Mesenchymal stem cell (in vitro differentiated cells and primary cell): ENCODE results near the gene ZNF586.

ENCODE experiments used
- DNase-seq: peaks from one replicate; pipeline ENCODE4 v3.0.0-alpha.2; 2013
- H2AFZ ChIP-seq: one replicate; pipeline ENCODE4 v1.6.1; 2013; ENCODE audit warnings: low read depth, mild to moderate bottlenecking, control low read depth, inconsistent platforms, low read length, moderate library complexity
- H2AK5ac ChIP-seq: 2 replicates; pipeline ENCODE4 v1.6.1; 2013; ENCODE audit warnings: low read length, moderate library complexity, mild to moderate bottlenecking, inconsistent platforms; ENCODE audit not compliant: severe bottlenecking
- H2BK120ac ChIP-seq: one replicate; pipeline ENCODE4 v1.6.1; 2013; ENCODE audit warnings: low read depth, mild to moderate bottlenecking, inconsistent platforms, low read length, moderate library complexity
- H2BK12ac ChIP-seq, 2 experiments: one replicate each; pipeline ENCODE4 v1.6.1; 2013; ENCODE audit warnings: inconsistent platforms in 2 of 2, low read length in 2 of 2, mild to moderate bottlenecking in 2 of 2, moderate library complexity in 2 of 2, control low read depth in 1 of 2
- H2BK15ac ChIP-seq: one replicate; pipeline ENCODE4 v1.6.1; 2013; ENCODE audit warnings: mild to moderate bottlenecking, low read depth, inconsistent platforms; ENCODE audit not compliant: poor library complexity, severe bottlenecking
- H2BK5ac ChIP-seq: 2 replicates; pipeline ENCODE4 v1.6.1; 2013; ENCODE audit warnings: low read depth, mild to moderate bottlenecking, low read length, control low read depth, inconsistent platforms; ENCODE audit not compliant: poor library complexity, severe bottlenecking
- H3K14ac ChIP-seq, 2 experiments: one replicate each; pipeline ENCODE4 v1.6.1; 2013; ENCODE audit warnings: inconsistent platforms in 2 of 2, low read length in 2 of 2, control low read depth in 1 of 2, mild to moderate bottlenecking in 1 of 2, moderate library complexity in 1 of 2
- H3K18ac ChIP-seq, 2 experiments: one replicate each; pipeline ENCODE4 v1.6.1; 2013; ENCODE audit warnings: inconsistent platforms in 2 of 2, low read length in 2 of 2, control low read depth in 1 of 2, low read depth in 1 of 2, mild to moderate bottlenecking in 1 of 2
- H3K23ac ChIP-seq, 2 experiments: one replicate each; pipeline ENCODE4 v1.6.1; 2013; ENCODE audit warnings: inconsistent platforms in 2 of 2, low read length in 2 of 2, mild to moderate bottlenecking in 2 of 2, moderate library complexity in 2 of 2, control low read depth in 1 of 2
- H3K27ac ChIP-seq: 2 replicates; pipeline ENCODE4 v1.5.1; 2013; ENCODE audit warnings: mild to moderate bottlenecking, moderate library complexity, low read length, control low read depth, inconsistent platforms; ENCODE audit not compliant: poor library complexity, severe bottlenecking
- H3K27me3 ChIP-seq, 2 experiments: 2 replicates each; pipeline versions ENCODE4 v1.6.1 to v1.7.0; 2013; ENCODE audit warnings: low read length in 2 of 2, mild to moderate bottlenecking in 2 of 2, moderate library complexity in 2 of 2, control low read depth in 1 of 2, inconsistent platforms in 1 of 2; ENCODE audit not compliant: control insufficient read depth in 1 of 2, insufficient read depth in 1 of 2
- H3K36me3 ChIP-seq, 2 experiments: 2 replicates each; pipeline versions ENCODE4 v1.6.1 to v1.7.0; 2013; ENCODE audit warnings: low read length in 2 of 2, control low read depth in 1 of 2, inconsistent platforms in 1 of 2, low read depth in 1 of 2, mild to moderate bottlenecking in 1 of 2; ENCODE audit not compliant: insufficient read depth in 2 of 2, control insufficient read depth in 1 of 2
- H3K4ac ChIP-seq, 2 experiments: one replicate each; pipeline ENCODE4 v1.6.1; 2013; ENCODE audit warnings: inconsistent platforms in 2 of 2, low read length in 2 of 2, mild to moderate bottlenecking in 2 of 2, moderate library complexity in 2 of 2, control low read depth in 1 of 2, low read depth in 1 of 2
- H3K4me1 ChIP-seq: 2 replicates; pipeline ENCODE4 v1.6.1; 2013; ENCODE audit warnings: low read depth, low read length, control low read depth; ENCODE audit not compliant: control insufficient read depth, insufficient read depth
- H3K4me2 ChIP-seq: 2 replicates; pipeline ENCODE4 v1.6.1; 2013; ENCODE audit warnings: low read length, mild to moderate bottlenecking, inconsistent platforms; ENCODE audit not compliant: poor library complexity, severe bottlenecking
- H3K4me3 ChIP-seq, 2 experiments: 2 replicates each; pipeline versions ENCODE4 v1.5.1 to v1.7.0; 2013; ENCODE audit warnings: low read length in 2 of 2, mild to moderate bottlenecking in 2 of 2, control low read depth in 1 of 2, low read depth in 1 of 2; ENCODE audit not compliant: insufficient read depth in 1 of 2
- H3K79me1 ChIP-seq: replicated peaks from 2 replicates; pipeline ENCODE4 v1.6.1; 2013; ENCODE audit warnings: mild to moderate bottlenecking, control low read depth, low read length, inconsistent platforms; ENCODE audit not compliant: poor library complexity, severe bottlenecking
- H3K9ac ChIP-seq: 2 replicates; pipeline ENCODE4 v1.7.0; 2013; ENCODE audit warnings: mild to moderate bottlenecking, low read length, moderate library complexity
- H3K9me3 ChIP-seq: 2 replicates; pipeline ENCODE4 v1.7.0; 2013; ENCODE audit warnings: mild to moderate bottlenecking, low read length; ENCODE audit not compliant: control insufficient read depth
- H4K8ac ChIP-seq: one replicate; pipeline ENCODE4 v1.6.1; 2013; ENCODE audit warnings: inconsistent platforms, mild to moderate bottlenecking, low read length, moderate library complexity
- H4K91ac ChIP-seq: one replicate; pipeline ENCODE4 v1.6.1; 2013; ENCODE audit warnings: mild to moderate bottlenecking, low read length, inconsistent platforms
- WGBS: methylation state at CpG from one replicate; pipeline ENCODE4 v1.1.7; 2013; ENCODE audit warnings: mixed read lengths; 5-methylcytosine and 5-hydroxymethylcytosine counted together

The ZNF586 gene

GRCh38 chr19:57754091-57754673 is 15.3 kb upstream of the ZNF586 start:
- no peak overlapping the region for H3K4ac ChIP-seq
- no peak overlapping the region for H2AFZ ChIP-seq
- H3K23ac ChIP-seq: no peak overlapping the region
- DNase-seq: no peak
- no peak overlapping the region for H3K27ac ChIP-seq
- no peak overlapping the region for H4K8ac ChIP-seq
- H2BK15ac ChIP-seq: no peak overlapping the region
- no peak overlapping the region for H3K9ac ChIP-seq
- peak overlapping the region in 1 of 2 experiments; percentile 47 for H3K4me3 ChIP-seq
- H3K4me1 ChIP-seq: peaks cover 2% of the 10 kb centered on the region
- WGBS: 98% methylated on average over 10 of the region's 10 CpGs
- H2BK5ac ChIP-seq: no peak overlapping the region
- H4K91ac ChIP-seq: no peak overlapping the region
- H3K36me3 ChIP-seq: peaks cover 53 to 98% of the 10 kb centered on the region in 2 experiments
- H3K27me3 ChIP-seq: no peaks in the 10 kb centered on the region
- H3K18ac ChIP-seq: no peak overlapping the region
- no peak overlapping the region for H3K14ac ChIP-seq
- H2BK12ac ChIP-seq: no peak overlapping the region
- H3K4me2 ChIP-seq: no peak overlapping the region
- no peak overlapping the region for H2AK5ac ChIP-seq
- H2BK120ac ChIP-seq: no peak overlapping the region
- peaks cover 72% of the 10 kb centered on the region for H3K9me3 ChIP-seq
- peaks cover 41% of the 10 kb centered on the region for H3K79me1 ChIP-seq

DNA sequence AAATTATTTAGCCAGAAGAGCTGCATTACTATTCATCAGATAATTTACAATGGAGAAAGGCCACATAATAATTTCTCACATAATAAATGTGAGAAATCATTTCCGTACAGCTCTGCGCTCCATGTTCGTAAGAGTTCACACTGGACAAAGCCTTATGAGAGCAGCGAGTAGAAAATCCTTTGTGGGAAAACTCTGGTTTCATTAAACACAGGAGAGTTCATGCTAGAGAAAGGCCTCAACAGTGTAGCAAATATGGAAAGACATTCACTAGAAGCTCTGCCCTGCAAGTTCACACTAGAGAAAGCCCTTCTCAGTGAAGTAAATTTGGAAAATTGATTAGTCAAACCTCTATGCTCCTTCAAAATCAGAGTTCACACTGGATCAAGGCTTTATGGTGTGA is 14.4 kb upstream of the ZNF586 start:
- H3K9ac ChIP-seq: no peak overlapping the region
- DNase-seq: no peak
- H3K14ac ChIP-seq: no peak overlapping the region
- peaks cover 46% of the 10 kb centered on the region for H3K79me1 ChIP-seq
- H4K8ac ChIP-seq: no peak overlapping the region
- H3K4ac ChIP-seq: no peak overlapping the region
- H3K9me3 ChIP-seq: peaks cover 66% of the 10 kb centered on the region
- no peak overlapping the region for H2AFZ ChIP-seq
- peaks cover 59 to 98% of the 10 kb centered on the region in 2 experiments for H3K36me3 ChIP-seq
- H3K23ac ChIP-seq: no peak overlapping the region
- no peak overlapping the region for H3K27ac ChIP-seq
- H2BK120ac ChIP-seq: no peak overlapping the region
- no peak overlapping the region for H2AK5ac ChIP-seq
- H3K27me3 ChIP-seq: no peaks in the 10 kb centered on the region
- no peak overlapping the region for H2BK15ac ChIP-seq
- H3K4me1 ChIP-seq: peaks cover 2% of the 10 kb centered on the region
- H4K91ac ChIP-seq: no peak overlapping the region
- no peak overlapping the region for H3K18ac ChIP-seq
- peak overlapping the region in 1 of 2 experiments; percentile 47 for H3K4me3 ChIP-seq
- H2BK5ac ChIP-seq: no peak overlapping the region
- no peak overlapping the region for H2BK12ac ChIP-seq
- 97% methylated on average over 4 of the region's 4 CpGs for WGBS
- H3K4me2 ChIP-seq: no peak overlapping the region

GRCh38 chr19:57757941-57758340 is 11.5 kb upstream of the ZNF586 start:
- Histone ChIP-seq H3K4me1 (no peaks in the 10 kb centered on the region), H3K4me3 (no peak overlapping the region), H2AK5ac (no peak overlapping the region), H3K18ac (no peak overlapping the region), H3K4ac (no peak overlapping the region), H3K36me3 (peaks cover 37 to 92% of the 10 kb centered on the region in 2 experiments), H2BK120ac (no peak overlapping the region), H2BK15ac (no peak overlapping the region), H4K8ac (no peak overlapping the region), H3K23ac (no peak overlapping the region), H2BK12ac (no peak overlapping the region), H4K91ac (no peak overlapping the region), H3K14ac (no peak overlapping the region), H3K4me2 (no peak overlapping the region), H3K27me3 (no peaks in the 10 kb centered on the region), H2BK5ac (no peak overlapping the region), H3K27ac (no peak overlapping the region), H3K9me3 (peaks cover 41% of the 10 kb centered on the region), H3K9ac (no peak overlapping the region), H2AFZ (no peak overlapping the region), H3K79me1 (peaks cover 38% of the 10 kb centered on the region)
- DNase-seq: no peak
- no CpG with 5 or more reads among the region's 2 CpGs for WGBS

DNA sequence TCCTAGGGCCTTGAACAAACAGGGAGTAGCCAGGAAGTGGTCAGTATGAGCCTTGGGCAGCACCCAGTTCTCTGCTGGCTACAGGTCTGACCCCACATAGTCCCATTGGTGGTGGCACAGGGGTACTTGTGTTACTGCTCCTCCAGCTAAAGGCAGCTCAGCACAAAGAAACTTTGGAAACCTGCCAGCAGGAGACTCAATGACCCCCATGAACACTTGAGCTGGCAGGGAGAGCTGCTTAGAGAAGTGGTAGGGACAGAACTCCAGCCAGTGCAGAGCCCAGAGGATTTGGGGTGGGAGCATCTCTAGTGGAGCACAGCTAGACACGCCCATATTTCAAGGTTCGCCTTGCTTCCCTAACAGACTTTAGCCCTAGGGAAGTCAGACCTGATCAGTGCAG is 10.4 kb upstream of the ZNF586 start:
- no peak overlapping the region for H2AK5ac ChIP-seq
- no peak overlapping the region for H2AFZ ChIP-seq
- H3K9me3 ChIP-seq: peaks cover 30% of the 10 kb centered on the region
- no peak overlapping the region for H2BK12ac ChIP-seq
- no peak overlapping the region for H3K4me3 ChIP-seq
- H3K4ac ChIP-seq: no peak overlapping the region
- peaks cover 31 to 90% of the 10 kb centered on the region in 2 experiments for H3K36me3 ChIP-seq
- 97% methylated on average over 2 of the region's 2 CpGs for WGBS
- H2BK5ac ChIP-seq: no peak overlapping the region
- H2BK15ac ChIP-seq: no peak overlapping the region
- H3K18ac ChIP-seq: no peak overlapping the region
- no peak overlapping the region for H3K4me2 ChIP-seq
- H2BK120ac ChIP-seq: no peak overlapping the region
- no peak overlapping the region for H4K8ac ChIP-seq
- H3K27me3 ChIP-seq: no peaks in the 10 kb centered on the region
- peaks cover 30% of the 10 kb centered on the region for H3K79me1 ChIP-seq
- no peak overlapping the region for H3K9ac ChIP-seq
- no peak for DNase-seq
- no peak overlapping the region for H3K27ac ChIP-seq
- H3K23ac ChIP-seq: no peak overlapping the region
- no peak overlapping the region for H3K14ac ChIP-seq
- no peak overlapping the region for H4K91ac ChIP-seq
- no peaks in the 10 kb centered on the region for H3K4me1 ChIP-seq
